Subcutaneous adipose tissue (tissue), 4 donors: ENCODE data around the gene SETX. TPM values are rescaled to one million over a fixed set of nuclear protein-coding genes. Genes with fewer than 3 reads are reported as not detected.

Experiments
- CTCF ChIP-seq: fragments of 450-650 bp; IDR thresholded peaks from one replicate; pipeline ENCODE4 v1.5.1; 2016; ENCODE audit warnings: low read depth, mild to moderate bottlenecking, control low read depth, antibody characterized with exemption, moderate library complexity
- total RNA-seq, 4 donors: library from RNA; depleted of rRNA; stranded (reverse); fragments of >200 nt; gene quantifications; one replicate each; pipeline ENCODE4 v1.1.0, GENCODE V29; 2016

Gene SETX
- total RNA-seq, 4 donors from 2014 or later = 66.7 to 94.0 (median 75.6) TPM

GRCh38 chr9:132327537-132327936, 27.2 kb downstream of the SETX start:
- TF ChIP-seq CTCF = no peak

GRCh38 chr9:132324425-132324824, 30.4 kb downstream of the SETX start:
- TF ChIP-seq CTCF = no peak

GRCh38 chr9:132319421-132320110, 35.2 kb downstream of the SETX start:
- no peak for TF ChIP-seq CTCF

- TF ChIP-seq CTCF = no peak
Observed at GRCh38 chr9:132312873-132313272, 41.9 kb downstream of the SETX start.

- TF ChIP-seq CTCF = no peak
Observed at GRCh38 chr9:132312426-132312825, 42.4 kb downstream of the SETX start.

- no peak for TF ChIP-seq CTCF
Observed at GRCh38 chr9:132311978-132312377, 42.8 kb downstream of the SETX start.

GRCh38 chr9:132309056-132309455, 45.7 kb downstream of the SETX start:
- TF ChIP-seq CTCF = no peak
